Stimulated activated CD8-positive, alpha-beta memory T cell treated with anti-CD3 and anti-CD28 coated beads, Interleukin-2, amount 100 ng/mL, for 48 hours (primary cell): Measurements from ENCODE around the gene TCP11X2.
"Not testable (repeated sequence)": the region's sequence is repeated elsewhere in the genome, so short reads cannot be mapped to it uniquely, and the experiment has no call there.

Experiments used
- DNase-seq, 2 donors: peaks; one replicate each; pipeline ENCODE4 v3.0.0-alpha.2; 2020; ENCODE audit warnings: low read depth in 2 of 2

TCP11X2 gene

GRCh38 chrX:102471762-102472220 is at the start of gene TCP11X2:
TCP11X2 (minus strand) TSS chrX:102471812.
- not testable (repeated sequence) for DNase-seq

- no peak for DNase-seq
These were observed 45.7 kb upstream of the TCP11X2 start for GRCh38 chrX:102517326-102517725.

GRCh38 chrX:102515975-102516941 is 44.6 kb upstream of the TCP11X2 start, which contains the start of gene TMSB15A:
TMSB15A (minus strand) TSS chrX:102516739.
- peak; percentile 34 for DNase-seq

- no peak for DNase-seq
These were observed 42.9 kb upstream of the TCP11X2 start for GRCh38 chrX:102514536-102514935.

- DNase-seq, result no peak
These were observed 27.1 kb upstream of the TCP11X2 start for GRCh38 chrX:102498732-102499131.

- no peak for DNase-seq
These were observed 20.2 kb upstream of the TCP11X2 start for GRCh38 chrX:102491766-102492165.

GRCh38 chrX:102478765-102479164 is 7.2 kb upstream of the TCP11X2 start:
- DNase-seq, result not testable (repeated sequence)

- not testable (repeated sequence) for DNase-seq
These were observed 1.4 kb downstream of the TCP11X2 start for GRCh38 chrX:102470215-102470614.

- not testable (repeated sequence) for DNase-seq
These were observed 13.0 kb downstream of the TCP11X2 start for GRCh38 chrX:102458615-102459014.

GRCh38 chrX:102439908-102440307 is 31.7 kb downstream of the TCP11X2 start, which contains the start of gene NXF2B:
NXF2B (minus strand) TSS chrX:102440008; CDS start chrX:102380036, 59,972 bp downstream.
- not testable (repeated sequence) for DNase-seq

- DNase-seq, result not testable (repeated sequence)
These were observed 57.1 kb downstream of the TCP11X2 start for GRCh38 chrX:102414493-102414892.
